ENCODE data around the gene SLC22A6.
A peak's percentile ranks its signal among the peaks of the same experiment; 100 is the strongest.

Gene SLC22A6, protein sequence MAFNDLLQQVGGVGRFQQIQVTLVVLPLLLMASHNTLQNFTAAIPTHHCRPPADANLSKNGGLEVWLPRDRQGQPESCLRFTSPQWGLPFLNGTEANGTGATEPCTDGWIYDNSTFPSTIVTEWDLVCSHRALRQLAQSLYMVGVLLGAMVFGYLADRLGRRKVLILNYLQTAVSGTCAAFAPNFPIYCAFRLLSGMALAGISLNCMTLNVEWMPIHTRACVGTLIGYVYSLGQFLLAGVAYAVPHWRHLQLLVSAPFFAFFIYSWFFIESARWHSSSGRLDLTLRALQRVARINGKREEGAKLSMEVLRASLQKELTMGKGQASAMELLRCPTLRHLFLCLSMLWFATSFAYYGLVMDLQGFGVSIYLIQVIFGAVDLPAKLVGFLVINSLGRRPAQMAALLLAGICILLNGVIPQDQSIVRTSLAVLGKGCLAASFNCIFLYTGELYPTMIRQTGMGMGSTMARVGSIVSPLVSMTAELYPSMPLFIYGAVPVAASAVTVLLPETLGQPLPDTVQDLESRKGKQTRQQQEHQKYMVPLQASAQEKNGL

GRCh38 chr11:62984451-62984991, at the start of gene SLC22A6:
TSS of gene SLC22A6 (minus strand) at chr11:62984967. CDS start at chr11:62984690, 277 bp downstream.
- no peak for DNase-seq

DNA sequence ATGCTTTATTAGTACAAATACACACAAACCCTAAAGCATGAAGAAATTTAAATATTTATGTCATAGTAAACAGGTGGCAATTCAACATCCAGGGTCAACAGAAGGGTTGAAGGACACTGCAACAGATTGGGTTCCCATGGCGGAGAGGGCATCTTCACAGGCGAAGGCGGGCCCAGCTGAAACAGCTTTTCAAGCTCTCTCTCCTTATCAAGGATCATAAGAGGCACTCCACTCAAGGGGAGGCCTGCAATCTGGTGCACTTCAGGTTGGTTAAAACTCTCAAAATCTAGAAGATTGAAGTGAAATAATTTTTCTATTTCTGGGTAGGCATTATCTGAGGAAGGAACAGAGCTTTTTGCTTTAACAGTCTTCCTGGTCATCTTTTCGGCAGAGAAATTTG, 47.7 kb upstream of the SLC22A6 start:
- no peak for DNase-seq

DNA sequence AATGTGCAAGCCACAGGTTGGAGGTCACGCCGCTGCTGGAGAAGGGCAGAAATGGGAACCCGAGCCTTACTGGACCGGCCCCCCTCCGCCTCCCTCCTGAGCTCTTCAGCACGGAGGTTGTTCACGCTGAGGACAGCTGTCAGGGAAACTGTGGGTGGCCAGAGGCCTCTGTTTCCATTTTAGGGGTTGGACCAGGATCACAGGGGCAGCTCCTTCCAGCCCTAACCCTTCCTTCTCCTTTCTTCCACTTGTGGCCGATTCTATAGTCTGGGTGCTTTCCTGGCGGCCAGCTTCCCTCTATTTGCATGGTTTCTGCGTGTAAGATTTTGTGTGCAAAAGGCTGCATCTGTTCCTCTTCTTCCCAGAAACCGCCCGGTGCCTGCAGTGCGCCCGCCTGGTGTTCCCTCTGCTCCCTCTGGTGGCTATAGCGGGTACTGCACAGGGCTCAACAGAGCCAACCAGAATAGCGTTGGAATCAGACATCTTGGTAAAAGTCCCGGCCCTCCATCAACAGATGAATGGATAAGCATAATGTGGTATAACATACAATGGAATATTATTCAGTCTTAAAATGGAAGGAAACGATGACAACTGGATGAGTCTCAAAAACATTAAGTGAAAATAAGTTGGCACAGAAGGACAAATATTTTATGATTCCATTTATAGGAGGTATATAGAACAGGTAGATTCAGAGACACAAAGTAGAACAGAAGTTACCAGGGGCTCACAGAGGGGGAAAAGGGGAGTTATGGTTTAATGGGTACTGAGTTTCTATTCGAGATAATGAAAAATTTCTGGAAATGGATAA, 39.3 kb upstream of the SLC22A6 start:
- DNase-seq, result peak; percentile 96

- DNase-seq, result no peak
These were observed 38.6 kb upstream of the SLC22A6 start for GRCh38 chr11:63023222-63023814.

DNA sequence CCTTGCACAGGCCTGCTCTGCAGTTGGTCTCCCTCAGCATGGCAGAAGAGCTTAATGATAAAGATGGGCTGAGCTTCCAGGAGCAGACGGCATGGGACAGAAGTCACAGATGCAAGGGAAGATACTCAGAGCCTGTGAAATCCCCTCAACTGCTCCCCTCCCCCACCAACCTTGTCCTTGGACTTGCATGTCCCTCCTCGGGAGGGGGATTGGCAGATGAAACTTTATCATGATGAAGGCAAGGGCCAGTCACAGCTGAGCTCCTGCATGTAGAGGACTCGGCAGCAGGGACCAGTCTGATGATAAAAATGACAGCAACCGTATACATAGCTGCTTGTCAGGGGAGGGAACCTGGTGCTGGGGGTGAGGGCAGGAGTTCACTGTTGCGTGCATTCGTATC, 37.7 kb upstream of the SLC22A6 start:
- DNase-seq, result no peak

DNA sequence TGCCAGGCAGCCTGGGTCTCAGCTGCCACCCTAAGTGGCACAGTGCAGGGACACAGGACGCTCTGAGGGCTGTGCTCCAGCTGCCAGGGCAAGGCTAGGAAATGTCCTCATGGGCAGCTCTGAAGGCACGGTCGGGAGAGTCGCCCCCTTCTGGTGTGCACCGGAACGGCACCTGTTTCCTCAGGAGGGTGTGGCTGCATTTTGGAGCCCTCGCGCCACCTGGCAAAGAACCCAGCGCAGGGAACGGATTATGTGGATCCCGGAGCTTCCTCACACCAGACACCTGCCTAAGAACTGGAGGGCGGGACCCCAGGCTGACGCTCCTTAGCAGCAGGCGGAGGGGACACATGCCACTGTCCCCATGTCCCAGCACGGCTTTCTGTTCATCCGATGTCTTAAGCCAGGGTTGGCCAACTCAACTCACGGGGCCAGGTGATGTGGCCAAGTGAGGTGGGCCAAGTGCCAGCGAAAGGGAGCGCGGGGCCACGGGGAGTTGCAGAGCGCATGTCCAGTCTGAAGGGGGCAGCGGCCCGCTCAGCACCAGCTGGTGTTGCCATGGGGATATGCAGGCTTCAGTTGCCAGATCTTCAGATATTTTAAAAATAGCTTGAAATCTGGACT, 36.0 kb upstream of the SLC22A6 start:
- DNase-seq, result peak; percentile 72

DNA sequence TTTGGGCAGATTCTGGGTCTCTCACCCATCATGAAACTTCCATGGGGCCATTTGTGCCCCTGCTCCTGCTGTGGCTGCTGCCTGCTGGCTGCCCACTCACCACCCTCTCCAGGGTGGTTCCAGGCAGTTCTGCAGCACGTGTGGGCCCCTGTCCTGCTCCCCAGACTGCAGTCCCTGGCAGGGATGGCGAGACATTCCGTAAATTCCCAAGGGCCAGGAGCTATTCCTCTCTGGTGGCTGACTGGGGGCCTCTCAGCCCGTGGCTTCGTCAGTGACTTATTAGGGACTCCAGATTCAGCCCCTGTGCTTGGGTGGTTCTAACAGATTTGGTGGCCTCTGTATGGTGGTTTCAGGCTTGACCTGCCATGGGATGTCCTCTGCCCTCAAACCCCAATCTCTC, 34.7 kb upstream of the SLC22A6 start:
- no peak for DNase-seq

DNA sequence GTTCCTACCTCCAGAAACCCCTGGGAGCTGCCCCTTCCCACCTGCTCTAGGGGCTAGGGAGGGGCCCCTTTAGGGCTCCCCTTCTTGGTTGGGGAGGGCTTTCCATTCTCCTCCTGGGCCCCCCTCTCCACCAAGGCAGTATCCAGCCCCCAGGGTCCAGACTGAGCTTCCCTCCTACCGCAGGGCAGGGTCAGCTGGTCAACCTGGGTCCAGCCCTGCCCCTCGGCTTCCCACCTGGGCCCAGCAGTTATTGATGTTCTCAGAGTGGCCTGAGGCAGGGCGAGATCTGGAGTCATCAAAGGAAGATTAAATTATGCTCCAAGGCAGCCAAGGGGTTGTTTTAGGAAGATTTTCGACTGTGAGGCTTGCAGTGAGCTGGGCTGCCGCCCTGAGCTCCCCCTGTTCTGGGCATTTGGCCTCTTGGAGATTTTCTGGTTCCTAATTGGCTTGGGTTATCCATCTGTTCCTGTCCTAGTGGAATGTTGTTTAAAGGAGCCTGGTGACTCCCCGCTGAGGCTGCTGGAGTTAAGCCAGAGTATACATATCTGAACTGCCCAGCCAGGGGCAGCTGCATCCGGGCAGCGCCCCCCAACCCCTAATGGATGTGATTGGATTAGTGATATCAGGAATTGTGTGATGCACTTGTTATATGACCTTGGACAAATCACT, 32.7 kb upstream of the SLC22A6 start:
- no peak for DNase-seq

DNA sequence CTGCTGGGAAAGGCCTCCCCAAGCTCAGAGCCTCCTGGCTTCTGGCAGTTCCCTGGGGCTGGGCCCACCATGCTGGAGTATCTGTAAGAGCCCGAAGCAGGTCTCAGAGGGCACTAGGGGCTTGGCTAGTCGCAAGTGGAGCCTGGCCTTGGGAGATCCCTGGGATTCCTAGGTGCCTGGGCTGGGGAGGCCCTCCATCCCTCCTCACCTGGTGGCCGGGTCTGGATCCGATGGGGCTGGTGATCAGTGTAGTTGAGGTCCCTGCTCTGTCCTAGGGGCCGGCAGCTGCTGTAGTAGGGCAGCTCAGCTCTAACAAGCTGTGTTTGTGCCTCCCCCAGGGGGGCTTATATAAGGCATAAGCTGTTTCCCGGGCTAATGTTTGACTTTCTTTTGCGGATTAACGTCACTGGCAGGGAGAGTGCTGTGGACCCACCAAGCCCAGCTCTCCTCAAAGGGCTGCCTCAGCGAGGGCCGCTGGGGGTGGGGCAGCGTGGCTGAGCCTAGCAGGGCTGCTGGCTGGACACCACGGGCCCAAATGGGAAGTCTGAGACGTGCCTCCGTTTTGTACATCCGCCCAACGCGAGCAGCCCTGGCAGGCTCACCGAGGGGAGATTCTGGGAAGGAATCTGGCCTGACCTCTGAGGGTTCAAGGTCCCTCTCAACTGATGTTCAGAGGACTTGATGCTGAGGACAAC, 30.9 kb upstream of the SLC22A6 start, which contains the start of gene SLC22A8:
Gene SLC22A8, minus strand, starts transcription at position 321 of the 695 bp plus-strand sequence. CDS start 883 bp downstream, outside the sequence.
- DNase-seq, result no peak

DNA sequence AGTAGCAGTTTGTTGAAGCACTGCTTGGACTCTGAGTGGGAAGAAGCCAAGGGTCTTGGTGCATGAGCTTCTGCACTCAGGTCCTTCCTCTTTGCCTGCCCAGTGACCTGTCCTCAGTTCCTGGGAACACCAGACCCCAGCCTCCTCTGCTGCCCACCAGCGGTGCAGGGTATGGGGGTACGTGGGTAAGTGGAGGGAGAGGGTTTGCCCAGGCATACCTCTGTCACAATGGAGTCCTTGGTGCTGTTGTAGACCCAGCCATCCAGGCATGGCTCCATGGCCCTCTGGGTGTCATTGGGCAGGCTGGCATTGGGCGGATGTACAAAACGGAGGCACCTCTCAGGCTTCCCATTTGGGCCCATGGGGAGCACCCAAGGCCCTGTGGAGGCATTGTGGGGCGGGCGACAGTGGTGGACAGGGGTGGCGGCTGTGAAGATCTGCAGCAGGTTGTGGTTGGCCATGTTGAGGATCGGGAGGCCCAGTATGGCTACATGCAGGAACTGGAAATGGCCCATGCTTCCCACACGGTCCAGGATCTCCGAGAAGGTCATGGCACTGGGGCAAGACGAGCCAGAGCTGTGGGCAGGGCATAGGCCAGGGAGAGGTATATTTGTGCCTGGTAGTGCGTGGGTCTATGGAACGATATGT, 29.8 kb upstream of the SLC22A6 start:
- no peak for DNase-seq

- no peak for DNase-seq
These were observed 28.1 kb upstream of the SLC22A6 start for GRCh38 chr11:63012839-63013238.

DNA sequence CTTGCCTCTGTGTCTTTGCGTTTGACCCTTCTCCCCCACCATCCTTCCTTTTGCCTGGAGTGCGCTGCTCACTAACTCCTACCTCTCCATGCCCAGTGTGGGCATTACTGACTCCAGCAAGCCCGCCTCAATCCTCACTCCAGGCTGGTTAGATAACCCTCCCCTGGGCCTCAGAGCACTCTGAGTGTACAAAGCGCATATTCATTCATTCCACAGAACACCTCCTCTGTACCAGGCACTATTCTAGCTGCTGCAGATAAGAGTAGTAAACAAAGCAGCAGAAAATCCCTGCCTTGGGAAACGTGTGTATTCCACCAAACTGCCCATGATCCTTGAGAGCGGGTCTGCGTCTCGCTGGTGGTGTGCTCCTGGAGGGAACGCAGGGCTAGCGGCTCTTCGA, 27.7 kb upstream of the SLC22A6 start:
- DNase-seq, result no peak

GRCh38 chr11:63010934-63011439, 26.2 kb upstream of the SLC22A6 start:
- no peak for DNase-seq

GRCh38 chr11:63007920-63008319, 23.2 kb upstream of the SLC22A6 start:
- no peak for DNase-seq

DNA sequence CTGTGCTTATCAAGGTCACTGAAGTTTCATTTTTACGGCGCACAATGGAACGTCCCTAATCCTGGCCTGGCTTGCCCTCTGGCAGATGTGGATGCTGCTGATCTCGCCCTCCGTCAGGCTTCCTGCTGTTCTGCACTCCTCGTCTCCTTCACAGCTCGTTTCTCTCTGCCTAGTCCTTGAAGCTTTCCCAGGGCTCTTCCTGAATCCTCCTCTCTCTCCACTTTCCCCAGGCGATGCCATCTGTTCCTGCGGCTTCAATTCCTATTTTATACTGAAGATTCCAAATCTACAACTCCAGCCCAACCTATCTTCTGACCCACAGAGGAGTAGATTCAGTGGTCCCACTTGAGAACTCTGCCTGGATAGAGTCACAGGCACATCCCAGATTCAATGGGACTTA, 16.7 kb upstream of the SLC22A6 start:
- DNase-seq, result no peak

DNA sequence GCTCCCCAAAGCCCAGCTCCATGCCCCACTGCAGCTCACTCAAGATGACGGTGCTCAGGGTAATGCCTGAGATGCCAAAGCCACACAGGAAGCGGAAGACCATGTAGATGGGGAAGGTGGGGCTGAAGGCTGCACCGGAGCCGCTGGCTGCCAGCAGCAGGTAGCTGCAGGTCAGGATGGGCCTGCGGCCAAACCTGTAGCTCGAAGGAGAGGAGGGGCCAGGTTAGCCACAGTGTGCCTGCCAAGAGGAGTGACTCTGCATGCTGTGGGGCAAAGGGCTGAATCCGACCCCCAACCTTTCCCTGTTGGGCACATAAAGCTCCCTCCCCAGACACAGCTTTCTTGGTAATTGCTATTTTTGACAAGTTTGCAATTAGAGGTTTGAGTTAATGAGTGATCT, 14.9 kb upstream of the SLC22A6 start:
- no peak for DNase-seq

DNA sequence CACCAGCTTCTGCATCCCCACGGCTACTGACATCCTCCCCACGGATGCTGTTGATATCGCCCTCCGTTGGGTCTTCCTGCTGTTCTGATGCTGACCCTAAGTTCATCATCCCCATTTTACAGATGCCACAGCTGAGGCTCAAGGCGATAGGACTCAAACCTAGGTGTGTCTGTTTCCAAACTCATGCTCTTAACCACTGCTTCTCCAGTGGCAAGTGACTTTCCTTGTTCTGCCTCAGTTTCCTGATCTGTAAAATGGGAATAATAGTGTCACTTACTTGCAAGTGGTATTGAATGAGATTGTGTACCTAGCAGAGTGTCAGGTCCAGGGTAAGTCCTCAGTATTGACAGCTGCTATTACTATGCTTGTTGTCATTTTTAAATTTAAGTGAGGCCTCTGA, 14.4 kb upstream of the SLC22A6 start:
- DNase-seq, result no peak

DNA sequence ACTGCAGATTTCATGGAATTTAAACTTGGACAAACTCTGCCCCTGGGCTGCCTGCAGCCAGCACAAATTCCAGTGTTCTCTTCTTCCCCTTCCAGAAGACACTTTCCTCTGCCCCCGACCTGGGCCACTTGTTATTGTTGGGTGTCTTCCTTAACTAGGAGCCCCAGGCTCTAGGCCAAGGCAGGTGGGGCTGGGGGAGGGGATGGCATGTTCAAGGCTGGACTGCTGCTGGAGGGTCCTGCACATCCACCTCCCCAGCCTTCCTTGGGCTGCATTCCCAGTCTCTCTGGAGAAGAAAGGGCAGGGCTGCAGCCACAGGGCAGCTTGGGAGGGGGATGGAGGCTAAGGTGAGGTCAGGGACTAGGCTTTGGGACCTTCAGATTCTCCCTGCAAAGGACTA, 11.5 kb upstream of the SLC22A6 start:
- no peak for DNase-seq

GRCh38 chr11:62994775-62995174, 10.0 kb upstream of the SLC22A6 start:
- no peak for DNase-seq

- no peak for DNase-seq
These were observed 3.5 kb upstream of the SLC22A6 start for GRCh38 chr11:62988276-62988675.

Measured in stimulated activated CD8-positive, alpha-beta memory T cell treated with anti-CD3 and anti-CD28 coated beads, Interleukin-4, amount 100 ng/mL, for 48 hours (primary cell).